Sigmoid colon (tissue), 7 donors: ENCODE data around the gene PRKRIP1. TPM values are rescaled to one million over a fixed set of nuclear protein-coding genes. Genes with fewer than 3 reads are reported as not detected.

Experiments
- DNase-seq: peaks from one replicate; pipeline ENCODE4 v3.0.0-alpha.2; 2019
- H3K27ac ChIP-seq, 4 donors: fragments of 200-600 bp; sonication (generic); one replicate each; pipeline ENCODE4 v1.5.1; 2016 to 2019; ENCODE audit warnings: mild to moderate bottlenecking in 1 of 4
- H3K27me3 ChIP-seq, 3 donors: fragments of 200-600 bp; sonication (generic); one replicate each; pipeline ENCODE4 v1.5.1; 2019; ENCODE audit warnings: mild to moderate bottlenecking in 1 of 3
- H3K36me3 ChIP-seq, 4 donors: fragments of 200-600 bp; sonication (generic); one replicate each; pipeline ENCODE4 v1.5.1; 2016 to 2019
- H3K4me1 ChIP-seq, 4 donors: fragments of 200-600 bp; sonication (generic); one replicate each; pipeline ENCODE4 v1.5.1; 2017 to 2019
- H3K4me3 ChIP-seq, 4 donors: fragments of 200-600 bp; sonication (generic); one replicate each; pipeline ENCODE4 v1.5.1; 2017 to 2019; ENCODE audit warnings: mild to moderate bottlenecking in 2 of 4, moderate library complexity in 1 of 4
- H3K9me3 ChIP-seq, 4 donors: fragments of 200-600 bp in 3 of 4; sonication (generic) in 3 of 4; one replicate each; pipeline versions ENCODE4 v1.5.1 to v1.6.1; 2013 to 2019
- CTCF ChIP-seq, 4 experiments: fragments of 450-650 bp in 3 of 4; fragments of 200-600 bp in 1 of 4; IDR thresholded peaks; one replicate each; pipeline ENCODE4 v1.5.1; 2016 to 2019; ENCODE audit warnings: antibody characterized with exemption in 4 of 4, mild to moderate bottlenecking in 3 of 4, moderate library complexity in 2 of 4
- EP300 ChIP-seq, 4 donors: sonication (generic); formaldehyde crosslinking; IDR thresholded peaks; one replicate each; pipeline ENCODE4 v1.6.1; 2017; ENCODE audit warnings: antibody characterized with exemption in 4 of 4
- POLR2A ChIP-seq, 2 donors: fragments of 450-650 bp; IDR thresholded peaks; one replicate each; pipeline ENCODE4 v1.6.1; 2016; ENCODE audit warnings: antibody characterized with exemption in 2 of 2, mild to moderate bottlenecking in 2 of 2, moderate library complexity in 2 of 2
- POLR2AphosphoS5 ChIP-seq, 4 donors: sonication (generic); formaldehyde crosslinking; IDR thresholded peaks; one replicate each; pipeline ENCODE4 v1.6.1; 2017; ENCODE audit warnings: antibody characterized with exemption in 4 of 4
- WGBS, 2 donors: extraction: QIAGEN DNeasy Blood & Tissue Kit; methylation state at CpG; one replicate each; pipeline ENCODE4 v1.1.7; 2013; 5-methylcytosine and 5-hydroxymethylcytosine counted together
- intact Hi-C: fragments of 100-400 bp; cut with DNase I; formaldehyde crosslinking; loops from one replicate; pipeline ENCODE4 v1.15.1; 2023
- polyA plus RNA-seq, 3 donors: library from polyadenylated mRNA; stranded (reverse); fragments of 200-250 nt; gene quantifications; one replicate each; pipeline ENCODE4 v1.2.3, GENCODE V29; 2013
- total RNA-seq, 4 donors: library from RNA; depleted of rRNA; stranded (reverse); fragments of >200 nt; gene quantifications; one replicate each; pipeline ENCODE4 v1.1.0, GENCODE V29; 2016
- donor health status: healthy with polysubstance abuse.
- donor health status: Bipolar disorder and iron deficiency.
- donor health status: healthy.

PRKRIP1 gene
- total and polyA plus RNA-seq, 7 donors: 9.0 to 29.9 (median 24.1) TPM

- intact Hi-C loops: no loop called here
These were observed 14.8 kb downstream of the PRKRIP1 start for GRCh38 chr7:102410918-102411317.

GRCh38 chr7:102412548-102412947 is 16.4 kb downstream of the PRKRIP1 start:
- TF ChIP-seq POLR2A (IDR thresholded peaks at IDR 0.05): no peak
- TF ChIP-seq POLR2AphosphoS5 (IDR thresholded peaks at IDR 0.05): no peak
- no peak for TF ChIP-seq EP300 (IDR thresholded peaks at IDR 0.05)
- TF ChIP-seq CTCF (IDR thresholded peaks at IDR 0.05): peak in 1 of 4 experiments; percentile 29
- intact Hi-C loops: no loop called here
- Histone ChIP-seq H3K27ac (no peak overlapping the region), H3K27me3 (no peaks in the 10 kb centered on the region), H3K4me3 (no peak overlapping the region), H3K9me3 (no peaks in the 10 kb centered on the region), H3K4me1 (peaks cover 0 to 10% (median 5%) of the 10 kb centered on the region in 4 donors), H3K36me3 (peaks cover 0 to 89% (median 32%) of the 10 kb centered on the region in 4 donors)
- DNase-seq: no peak
- 71 to 77% methylated on average over 6 of the region's 6 CpGs for WGBS, 2 donors

More at GRCh38 chr7:102410918-102411317, 14.8 kb downstream of the PRKRIP1 start:
- no peak for TF ChIP-seq EP300 (IDR thresholded peaks at IDR 0.05)
- no peak for TF ChIP-seq CTCF (IDR thresholded peaks at IDR 0.05)
- TF ChIP-seq POLR2A (IDR thresholded peaks at IDR 0.05): no peak
- TF ChIP-seq POLR2AphosphoS5 (IDR thresholded peaks at IDR 0.05): no peak
- H3K4me3 ChIP-seq: no peak overlapping the region
- no peaks in the 10 kb centered on the region for H3K9me3 ChIP-seq
- WGBS, 2 donors: 98 to 99% methylated on average over 5 of the region's 5 CpGs
- peaks cover 0 to 10% (median 5%) of the 10 kb centered on the region in 4 donors for H3K4me1 ChIP-seq
- H3K27me3 ChIP-seq: no peaks in the 10 kb centered on the region
- H3K36me3 ChIP-seq: peaks cover 0 to 89% (median 43%) of the 10 kb centered on the region in 4 donors
- no peak for DNase-seq
- H3K27ac ChIP-seq: no peak overlapping the region

- H3K27ac ChIP-seq: no peak overlapping the region
- 87 to 88% methylated on average over 5 of the region's 5 CpGs for WGBS, 2 donors
These were observed 16.9 kb downstream of the PRKRIP1 start for GRCh38 chr7:102413091-102413490.

GRCh38 chr7:102413611-102414010 is 17.4 kb downstream of the PRKRIP1 start:
- H3K9me3 ChIP-seq: no peaks in the 10 kb centered on the region
- peaks cover 0 to 87% (median 26%) of the 10 kb centered on the region in 4 donors for H3K36me3 ChIP-seq
- H3K27ac ChIP-seq: no peak overlapping the region
- peaks cover 0 to 10% (median 5%) of the 10 kb centered on the region in 4 donors for H3K4me1 ChIP-seq
- DNase-seq: no peak
- no peaks in the 10 kb centered on the region for H3K27me3 ChIP-seq
- intact Hi-C loops: no loop called here
- no peak for TF ChIP-seq EP300 (IDR thresholded peaks at IDR 0.05)
- no peak for TF ChIP-seq POLR2A (IDR thresholded peaks at IDR 0.05)
- no peak for TF ChIP-seq POLR2AphosphoS5 (IDR thresholded peaks at IDR 0.05)
- no peak for TF ChIP-seq CTCF (IDR thresholded peaks at IDR 0.05)
- H3K4me3 ChIP-seq: no peak overlapping the region
- WGBS, 2 donors: 89 to 97% methylated on average over 4 of the region's 4 CpGs

More at GRCh38 chr7:102413091-102413490, 16.9 kb downstream of the PRKRIP1 start:
- H3K4me1 ChIP-seq: peaks cover 0 to 10% (median 5%) of the 10 kb centered on the region in 4 donors
- DNase-seq: no peak
- H3K36me3 ChIP-seq: peaks cover 0 to 87% (median 27%) of the 10 kb centered on the region in 4 donors
- H3K9me3 ChIP-seq: no peaks in the 10 kb centered on the region
- intact Hi-C loops: no loop called here
- no peak for TF ChIP-seq CTCF (IDR thresholded peaks at IDR 0.05)
- TF ChIP-seq POLR2A (IDR thresholded peaks at IDR 0.05): no peak
- no peak for TF ChIP-seq POLR2AphosphoS5 (IDR thresholded peaks at IDR 0.05)
- TF ChIP-seq EP300 (IDR thresholded peaks at IDR 0.05): no peak
- H3K27me3 ChIP-seq: no peaks in the 10 kb centered on the region
- no peak overlapping the region for H3K4me3 ChIP-seq
